Measurements from ENCODE around the gene FRMD1.

Gene FRMD1

GRCh38 chr6:168075787-168076202, 3.2 kb downstream of the FRMD1 start:
- DNase-seq, result no peak

- no peak for DNase-seq
Measured at GRCh38 chr6:168075216-168075615, 3.8 kb downstream of the FRMD1 start.

DNA sequence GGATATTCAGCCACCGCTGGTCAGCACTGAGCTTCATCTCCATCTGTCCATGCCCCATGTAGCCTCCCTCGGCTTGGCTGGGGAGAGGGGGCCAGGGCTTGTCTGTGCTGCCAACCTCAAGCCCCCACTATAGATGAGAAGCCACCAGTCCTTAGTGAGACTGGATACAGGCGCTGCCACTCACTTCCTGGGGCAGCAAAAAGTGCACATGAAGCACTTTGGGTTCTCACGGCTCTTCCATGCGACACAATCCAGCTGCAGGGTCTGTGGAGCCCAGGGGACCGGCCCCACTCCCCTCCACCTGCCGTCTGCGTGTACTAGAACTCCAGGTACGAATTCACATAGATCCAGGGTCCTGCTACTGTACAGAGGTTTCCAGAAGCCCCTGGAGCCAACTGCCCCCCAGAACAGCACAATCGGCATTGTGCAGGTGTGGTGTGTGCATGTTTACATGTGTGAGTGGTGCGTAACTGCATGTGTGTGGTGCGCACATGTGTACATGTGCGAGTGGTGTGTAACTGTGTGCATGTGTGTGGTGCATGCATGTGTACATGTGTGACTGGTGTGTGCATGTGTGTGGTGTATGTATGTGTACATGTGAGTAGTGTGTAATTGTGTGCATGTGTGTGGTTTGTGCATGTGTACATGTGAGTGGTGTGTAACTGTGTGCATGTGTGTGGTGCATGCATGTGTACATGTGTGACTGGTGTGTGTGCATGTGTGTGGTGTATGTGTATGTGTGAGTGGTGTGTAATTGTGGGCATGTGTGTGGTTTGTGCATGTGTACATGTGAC, 4.9 kb downstream of the FRMD1 start:
- no peak for DNase-seq

DNA sequence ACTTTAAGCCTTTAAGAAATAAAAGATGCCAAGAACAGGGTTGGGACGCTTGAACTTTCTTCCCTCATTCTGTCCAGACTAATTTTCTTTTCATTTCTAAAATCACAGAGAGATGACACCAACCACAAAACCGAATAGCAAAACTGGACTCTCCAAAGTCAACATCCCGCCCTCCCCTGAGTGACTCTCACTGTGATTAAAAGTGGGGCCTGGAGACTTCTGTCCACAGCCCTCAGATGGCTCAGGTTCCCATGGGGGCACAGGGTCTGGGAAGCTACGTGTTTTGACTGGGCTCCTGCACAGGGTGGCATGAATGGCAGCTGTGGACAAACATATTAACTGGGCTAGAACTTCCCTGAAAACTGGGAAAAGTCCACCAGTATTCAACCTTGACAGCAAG, 6.3 kb downstream of the FRMD1 start:
- DNase-seq, result no peak

- DNase-seq, result no peak
Measured at GRCh38 chr6:168072261-168072660, 6.8 kb downstream of the FRMD1 start.

DNA sequence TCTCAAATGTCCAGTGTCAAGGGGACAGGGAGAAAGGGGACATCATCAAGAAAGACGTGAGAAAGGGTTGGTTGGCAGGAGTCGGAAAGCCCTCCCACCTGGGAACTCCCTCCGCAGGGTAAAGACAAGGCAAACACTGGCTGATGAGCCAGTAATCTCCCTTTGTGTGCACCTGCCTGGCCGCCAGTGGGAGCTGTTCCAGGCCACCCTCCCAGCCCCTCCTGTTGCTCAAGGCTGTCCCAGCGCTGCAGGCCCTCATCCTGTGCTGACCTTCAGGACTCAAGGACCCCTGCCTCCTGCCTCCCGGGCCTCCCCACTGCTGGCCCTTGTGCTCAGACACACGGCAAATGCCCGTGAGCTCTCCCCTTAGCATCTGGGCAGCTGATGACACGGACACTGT, 7.4 kb downstream of the FRMD1 start:
- DNase-seq, result no peak

DNA sequence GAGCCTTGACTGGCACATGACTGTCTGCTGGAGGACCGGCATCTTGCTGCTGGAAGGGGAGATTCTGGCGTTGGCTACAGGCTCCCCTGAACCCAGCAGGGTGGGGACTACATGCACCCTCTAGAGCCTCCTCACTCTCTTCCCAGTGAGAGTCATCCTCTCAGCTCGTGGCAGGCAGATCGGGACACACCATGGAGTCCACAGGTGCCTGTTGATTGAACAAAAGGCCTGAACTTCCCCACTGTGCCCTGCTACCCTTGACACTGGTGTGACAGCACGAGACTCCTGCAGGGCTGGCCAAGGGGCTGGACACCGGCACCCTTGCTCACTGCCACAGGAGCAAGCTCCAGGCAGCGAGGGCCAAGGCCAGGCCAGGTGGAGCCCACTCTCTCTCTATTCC, 8.2 kb downstream of the FRMD1 start:
- DNase-seq, result no peak

GRCh38 chr6:168067081-168067759, 11.8 kb downstream of the FRMD1 start:
- no peak for DNase-seq

GRCh38 chr6:168064226-168064807, 14.7 kb downstream of the FRMD1 start:
- DNase-seq, result no peak

- DNase-seq, result no peak
Measured at GRCh38 chr6:168063431-168063830, 15.6 kb downstream of the FRMD1 start.

GRCh38 chr6:168062346-168063289, 16.4 kb downstream of the FRMD1 start:
- DNase-seq, result no peak

GRCh38 chr6:168061269-168062210, 17.5 kb downstream of the FRMD1 start:
- DNase-seq, result no peak

DNA sequence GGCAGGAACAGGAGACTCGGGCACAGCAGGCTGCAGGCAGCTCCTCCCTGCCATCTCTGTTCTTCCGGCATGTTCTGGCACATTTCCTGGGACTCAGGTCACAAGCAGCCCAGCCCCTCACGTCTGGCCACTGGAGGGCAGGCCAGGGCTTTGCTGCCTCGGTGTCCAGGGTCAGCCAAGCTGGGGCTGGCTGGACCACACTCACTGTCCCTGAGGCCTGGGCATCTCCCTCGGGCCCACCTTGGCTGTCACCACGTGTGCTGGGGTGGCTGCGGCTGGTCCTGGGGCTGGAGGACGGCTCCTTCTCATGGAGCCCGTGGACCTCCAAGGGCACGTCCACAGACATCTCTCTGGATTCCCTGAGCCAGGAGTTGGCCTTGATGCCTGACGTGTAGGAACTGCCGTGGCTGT, 18.5 kb downstream of the FRMD1 start:
- no peak for DNase-seq

DNA sequence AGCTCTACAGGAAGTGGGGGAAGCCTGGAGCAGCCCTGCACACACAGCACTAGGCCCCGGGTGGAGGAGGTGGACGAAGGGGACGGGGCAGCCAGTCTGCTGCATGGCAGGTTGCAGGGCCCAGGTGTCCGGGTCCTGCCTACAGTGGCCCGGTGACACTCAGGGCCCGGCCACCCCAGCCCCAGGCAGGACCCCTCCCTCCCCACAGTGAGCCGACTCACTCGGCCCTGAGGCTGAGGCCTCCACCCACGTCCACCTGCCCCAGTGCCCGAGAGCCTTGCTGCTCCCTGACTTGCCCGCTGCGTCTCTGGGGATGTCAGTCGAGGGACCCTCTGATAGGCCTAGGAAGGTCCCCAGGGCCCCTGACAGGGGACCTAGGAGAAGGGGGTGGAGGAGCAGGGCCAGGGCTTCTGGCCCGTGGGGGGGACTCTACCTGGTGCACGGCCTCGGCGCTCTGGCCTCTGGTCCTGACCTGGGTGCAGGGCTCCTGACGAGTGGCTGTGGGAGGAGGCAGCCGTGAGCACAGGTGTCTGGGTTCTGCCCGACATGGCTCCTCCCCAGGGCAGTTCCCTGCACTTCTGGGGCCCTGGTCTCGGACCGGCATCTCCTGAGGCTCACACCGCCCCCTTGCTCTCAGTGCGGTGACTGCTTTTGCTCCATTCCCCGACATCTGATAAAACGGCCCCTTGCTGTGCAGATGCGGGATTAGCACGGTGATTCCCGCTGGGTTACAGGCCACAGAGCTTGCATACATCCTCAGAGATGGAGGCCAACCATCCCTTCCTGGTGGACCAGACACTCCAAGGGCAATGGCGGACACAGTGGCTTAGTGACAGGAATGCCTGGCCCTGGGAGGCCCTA, 20.1 kb downstream of the FRMD1 start:
- DNase-seq, result no peak

DNA sequence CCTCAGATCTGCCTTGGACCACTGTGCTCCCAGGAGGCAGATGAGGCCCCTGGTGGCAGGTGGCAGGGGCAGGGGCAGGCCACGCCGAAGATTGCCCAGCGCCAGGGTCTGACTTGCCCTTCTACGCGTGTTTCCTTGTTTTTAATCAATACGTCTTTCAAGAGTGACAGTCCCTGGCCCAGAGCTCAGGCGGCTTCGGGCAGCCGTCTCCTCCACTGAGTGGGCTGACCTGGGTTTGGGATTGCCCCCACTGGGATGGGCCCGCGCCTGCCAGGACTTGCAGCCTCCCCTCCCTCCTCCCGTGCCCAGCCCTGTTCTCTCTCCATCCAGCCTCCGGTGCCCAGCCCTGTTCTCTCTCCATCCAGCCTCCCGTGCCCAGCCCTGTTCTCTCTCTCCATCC, 21.2 kb downstream of the FRMD1 start:
- no peak for DNase-seq

GRCh38 chr6:168056892-168057527, 22.0 kb downstream of the FRMD1 start:
- no peak for DNase-seq

- no peak for DNase-seq
Measured at GRCh38 chr6:168055696-168056489, 23.1 kb downstream of the FRMD1 start.

DNA sequence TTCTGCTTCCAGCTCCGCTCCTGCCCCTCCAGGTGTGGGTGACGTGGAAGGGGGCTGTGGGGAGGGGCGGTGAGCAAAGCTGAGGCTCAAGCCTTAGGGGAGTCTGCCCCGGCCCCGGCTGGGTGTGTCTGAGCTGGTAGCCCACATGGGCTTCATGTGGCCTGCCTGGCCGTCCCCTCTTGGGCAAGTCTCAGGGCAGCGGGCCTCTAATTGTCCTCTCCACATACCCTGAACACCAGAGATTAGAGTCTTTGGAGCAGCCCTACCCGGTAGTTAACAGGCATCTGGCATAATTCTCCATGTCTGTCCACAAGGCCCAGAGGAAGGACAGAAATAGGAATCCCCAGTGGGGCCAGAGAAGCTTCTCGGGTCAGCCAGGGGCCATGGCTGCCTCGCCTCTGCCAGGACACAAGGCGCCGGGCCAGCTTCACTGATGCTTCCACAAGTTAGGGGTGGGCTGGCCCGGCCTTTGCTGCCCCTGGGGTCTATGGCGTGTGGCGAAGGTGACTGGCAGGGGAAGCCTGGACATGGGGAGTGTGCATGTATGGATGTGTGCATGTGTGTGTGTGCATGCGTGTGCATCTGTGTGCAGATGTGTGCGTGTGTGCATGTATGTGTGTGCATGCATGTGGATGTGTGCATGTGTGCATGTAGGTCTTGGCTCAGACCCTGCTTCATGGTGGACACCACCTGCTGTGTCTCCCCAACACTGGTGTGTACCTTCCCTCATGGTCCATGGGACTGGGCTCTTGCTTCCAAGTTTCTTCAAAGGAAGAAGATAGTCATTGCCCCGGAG, 24.0 kb downstream of the FRMD1 start:
- DNase-seq, result no peak

All from stimulated activated CD4-positive, alpha-beta T cell treated with anti-CD3 and anti-CD28 coated beads, Interleukin-15, amount 100 ng/mL, for 24 hours (primary cell).